Mesendoderm (in vitro differentiated cells): ENCODE measurements around the gene BBIP1.

Experiments used
- DNase-seq: peaks from one replicate; pipeline ENCODE4 v3.0.0; 2013
- H2AK5ac ChIP-seq: 2 replicates; pipeline ENCODE4 v1.6.1; 2013; ENCODE audit warnings: low read length, inconsistent platforms
- H2BK120ac ChIP-seq: 2 replicates; pipeline ENCODE4 v1.6.1; 2013; ENCODE audit warnings: low read depth, mild to moderate bottlenecking, low read length, moderate library complexity, mixed read lengths
- H2BK15ac ChIP-seq: replicated peaks from 2 replicates; pipeline ENCODE4 v1.6.1; 2013; ENCODE audit warnings: low read depth, mild to moderate bottlenecking, moderate library complexity
- H2BK5ac ChIP-seq: 2 replicates; pipeline ENCODE4 v1.6.1; 2013; ENCODE audit warnings: low read length, inconsistent platforms
- H3K18ac ChIP-seq: 2 replicates; pipeline ENCODE4 v1.6.1; 2013; ENCODE audit warnings: mild to moderate bottlenecking, low read length, mixed read lengths
- H3K23ac ChIP-seq: one replicate; pipeline ENCODE4 v1.6.1; 2013; ENCODE audit warnings: low read length
- H3K27ac ChIP-seq: 2 replicates; pipeline ENCODE4 v1.5.1; 2013; ENCODE audit warnings: low read depth, mild to moderate bottlenecking, inconsistent platforms, low read length, moderate library complexity
- H3K27me3 ChIP-seq: 2 replicates; pipeline ENCODE4 v1.6.1; 2013; ENCODE audit warnings: low read length, control low read depth, mild to moderate bottlenecking, inconsistent platforms; ENCODE audit not compliant: insufficient read depth, poor library complexity
- H3K36me3 ChIP-seq: 2 replicates; pipeline ENCODE4 v1.6.1; 2013; ENCODE audit warnings: low read length, inconsistent platforms; ENCODE audit not compliant: control insufficient read depth, insufficient read depth
- H3K4ac ChIP-seq: one replicate; pipeline ENCODE4 v1.6.1; 2013; ENCODE audit warnings: low read depth, mild to moderate bottlenecking, low read length, moderate library complexity
- H3K4me1 ChIP-seq: 2 replicates; pipeline ENCODE4 v1.6.1; 2013; ENCODE audit warnings: low read depth, low read length, inconsistent platforms; ENCODE audit not compliant: control insufficient read depth
- H3K4me2 ChIP-seq: 2 replicates; pipeline ENCODE4 v1.6.1; 2013; ENCODE audit warnings: low read length
- H3K4me3 ChIP-seq: 2 replicates; pipeline ENCODE4 v1.5.1; 2013; ENCODE audit warnings: mild to moderate bottlenecking, low read length
- H3K56ac ChIP-seq: one replicate; pipeline ENCODE4 v1.6.1; 2013; ENCODE audit warnings: low read length
- H3K79me1 ChIP-seq: 2 replicates; pipeline ENCODE4 v1.6.1; 2013; ENCODE audit warnings: low read length, inconsistent platforms
- H3K79me2 ChIP-seq: 2 replicates; pipeline ENCODE4 v1.6.1; 2013; ENCODE audit warnings: mild to moderate bottlenecking, low read length; ENCODE audit not compliant: control insufficient read depth, insufficient read depth
- H3K9ac ChIP-seq: 2 replicates; pipeline ENCODE4 v1.6.1; 2013; ENCODE audit warnings: low read length, inconsistent platforms
- H4K5ac ChIP-seq: one replicate; pipeline ENCODE4 v1.6.1; 2013; ENCODE audit warnings: low read length
- H4K8ac ChIP-seq: one replicate; pipeline ENCODE4 v1.6.1; 2013; ENCODE audit warnings: low read depth, mild to moderate bottlenecking, control low read depth, low read length, moderate library complexity
- WGBS: extraction: QIAGEN DNeasy Blood & Tissue Kit; methylation state at CpG from one replicate; pipeline ENCODE4 v1.1.7; 2013; ENCODE audit warnings: low lambda C conversion rate, missing lambda C conversion rate; ENCODE audit not compliant: insufficient coverage; ENCODE audit errors: extremely low coverage; 5-methylcytosine and 5-hydroxymethylcytosine counted together

Gene BBIP1

GRCh38 chr10:110851020-110851612 is 67.9 kb downstream of the BBIP1 start:
- no peak overlapping the region for H2AK5ac ChIP-seq
- H3K4ac ChIP-seq: no peak overlapping the region
- H3K4me1 ChIP-seq: no peaks in the 10 kb centered on the region
- no peak overlapping the region for H4K5ac ChIP-seq
- no peaks in the 10 kb centered on the region for H3K79me1 ChIP-seq
- no peak overlapping the region for H3K4me2 ChIP-seq
- no peaks in the 10 kb centered on the region for H3K27me3 ChIP-seq
- no peak overlapping the region for H3K56ac ChIP-seq
- no peak for DNase-seq
- no CpG with 5 or more reads among the region's 8 CpGs for WGBS
- no peak overlapping the region for H2BK120ac ChIP-seq
- no peaks in the 10 kb centered on the region for H3K79me2 ChIP-seq
- H3K23ac ChIP-seq: no peak overlapping the region
- H2BK5ac ChIP-seq: no peak overlapping the region
- H3K36me3 ChIP-seq: no peaks in the 10 kb centered on the region
- no peak overlapping the region for H3K18ac ChIP-seq
- no peak overlapping the region for H3K27ac ChIP-seq
- H3K4me3 ChIP-seq: no peak overlapping the region
- no peak overlapping the region for H4K8ac ChIP-seq
- no peak overlapping the region for H2BK15ac ChIP-seq
- no peak overlapping the region for H3K9ac ChIP-seq

- Histone ChIP-seq H3K36me3 (no peaks in the 10 kb centered on the region), H3K27ac (no peak overlapping the region), H3K23ac (no peak overlapping the region), H2BK120ac (no peak overlapping the region), H3K79me1 (no peaks in the 10 kb centered on the region), H2BK5ac (no peak overlapping the region), H3K4me1 (no peaks in the 10 kb centered on the region), H3K4me2 (no peak overlapping the region), H3K9ac (no peak overlapping the region), H3K4me3 (no peak overlapping the region), H2BK15ac (no peak overlapping the region), H3K56ac (no peak overlapping the region), H2AK5ac (no peak overlapping the region), H3K4ac (no peak overlapping the region), H4K5ac (no peak overlapping the region), H4K8ac (no peak overlapping the region), H3K79me2 (no peaks in the 10 kb centered on the region), H3K27me3 (no peaks in the 10 kb centered on the region), H3K18ac (no peak overlapping the region)
- DNase-seq: no peak
- WGBS: no CpG with 5 or more reads among the region's 3 CpGs
Measured at GRCh38 chr10:110850099-110850498, 68.9 kb downstream of the BBIP1 start.
